ENCODE measurements around the gene APOL5. TPM values are rescaled to one million over a fixed set of nuclear protein-coding genes. Genes with fewer than 3 reads are reported as not detected.

Gene APOL5
- total RNA-seq, 2 experiments from 2014 or later, result not detected

GRCh38 chr22:35752863-35753189 lies 35.2 kb downstream of the APOL5 start:
- intact Hi-C loops (cut with micrococcal nuclease), result no loop called here
- H3K27ac Mint-ChIP-seq, result no peak overlapping the region
- H3K4me3 Mint-ChIP-seq, result no peak overlapping the region
- no peaks in the 10 kb centered on the region for H3K9me3 Mint-ChIP-seq
- CTCF ChIA-PET, result no interaction called here
- no peaks in the 10 kb centered on the region for H3K27me3 Mint-ChIP-seq
- no peak for TF ChIP-seq CTCF (IDR thresholded peaks at IDR 0.05)
- POLR2A ChIA-PET, result no interaction called here
- H3K4me1 Mint-ChIP-seq (ENCODE audit: low read depth), result peaks cover 9% of the 10 kb centered on the region
- DNase-seq (no peak), ATAC-seq (no peak)
- H3K36me3 Mint-ChIP-seq (ENCODE audit: low read depth), result no peaks in the 10 kb centered on the region

- ChIA-PET POLR2A (no interaction called here), CTCF (no interaction called here)
- TF ChIP-seq CTCF (IDR thresholded peaks at IDR 0.05), result no peak
- Mint-ChIP-seq H3K9me3 (no peaks in the 10 kb centered on the region), H3K4me3 (no peak overlapping the region), H3K4me1 (ENCODE audit: low read depth) (peaks cover 18% of the 10 kb centered on the region), H3K36me3 (ENCODE audit: low read depth) (no peaks in the 10 kb centered on the region), H3K27me3 (no peaks in the 10 kb centered on the region), H3K27ac (no peak overlapping the region)
- DNase-seq (no peak), ATAC-seq (no peak)
- intact Hi-C loops (cut with micrococcal nuclease), result no loop called here
These were observed 37.1 kb downstream of the APOL5 start for GRCh38 chr22:35754761-35755160.

- Mint-ChIP-seq H3K4me3 (no peak overlapping the region), H3K4me1 (ENCODE audit: low read depth) (peaks cover 18% of the 10 kb centered on the region), H3K36me3 (ENCODE audit: low read depth) (no peaks in the 10 kb centered on the region), H3K27ac (no peak overlapping the region), H3K27me3 (no peaks in the 10 kb centered on the region), H3K9me3 (no peaks in the 10 kb centered on the region)
- CTCF ChIA-PET, result no interaction called here
- no peak for TF ChIP-seq CTCF (IDR thresholded peaks at IDR 0.05)
- DNase-seq, result no peak
- ATAC-seq, result no peak
- intact Hi-C loops (cut with micrococcal nuclease), result no loop called here
- POLR2A ChIA-PET, result no interaction called here
These were observed 39.0 kb downstream of the APOL5 start for GRCh38 chr22:35756722-35757121.

- H3K9me3 Mint-ChIP-seq, result no peaks in the 10 kb centered on the region
- no peak overlapping the region for H3K4me3 Mint-ChIP-seq
- ChIA-PET CTCF (no interaction called here), POLR2A (no interaction called here)
- no peaks in the 10 kb centered on the region for H3K36me3 Mint-ChIP-seq (ENCODE audit: low read depth)
- no peaks in the 10 kb centered on the region for H3K27me3 Mint-ChIP-seq
- intact Hi-C loops (cut with micrococcal nuclease), result no loop called here
- H3K4me1 Mint-ChIP-seq (ENCODE audit: low read depth), result peaks cover 14% of the 10 kb centered on the region
- ATAC-seq (no peak), DNase-seq (no peak)
- TF ChIP-seq CTCF (IDR thresholded peaks at IDR 0.05), result no peak
- H3K27ac Mint-ChIP-seq, result no peak overlapping the region
These were observed 40.7 kb downstream of the APOL5 start for GRCh38 chr22:35758394-35758793.

- H3K4me1 Mint-ChIP-seq (ENCODE audit: low read depth), result peaks cover 9% of the 10 kb centered on the region
- intact Hi-C loops (cut with micrococcal nuclease), result no loop called here
- ATAC-seq (no peak), DNase-seq (peak; percentile 5)
- H3K9me3 Mint-ChIP-seq, result no peaks in the 10 kb centered on the region
- no peak overlapping the region for H3K4me3 Mint-ChIP-seq
- POLR2A ChIA-PET, result no interaction called here
- H3K27ac Mint-ChIP-seq, result no peak overlapping the region
- TF ChIP-seq CTCF (IDR thresholded peaks at IDR 0.05), result peak; percentile 20
- no peaks in the 10 kb centered on the region for H3K27me3 Mint-ChIP-seq
- CTCF ChIA-PET, result interaction anchor here (1.2 kb wide), 1 partner anchor 305 kb away, joined by 4 read pairs; no protein-coding TSS in a partner anchor
- H3K36me3 Mint-ChIP-seq (ENCODE audit: low read depth), result no peaks in the 10 kb centered on the region
These were observed 43.4 kb downstream of the APOL5 start for GRCh38 chr22:35761037-35761436.

Data from activated CD8-positive, alpha-beta T cell treated with anti-CD3 and anti-CD28 coated beads for 36 hours (primary cell).